ENCODE measurements around the gene C1QTNF12. TPM values are rescaled to one million over a fixed set of nuclear protein-coding genes. Genes with fewer than 3 reads are reported as not detected.
"Not testable (repeated sequence)": the region's sequence is repeated elsewhere in the genome, so short reads cannot be mapped to it uniquely, and the experiment has no call there.

The C1QTNF12 gene
- total RNA-seq, 2 experiments from 2014 or later = 1.8 to 2.2 TPM

DNA sequence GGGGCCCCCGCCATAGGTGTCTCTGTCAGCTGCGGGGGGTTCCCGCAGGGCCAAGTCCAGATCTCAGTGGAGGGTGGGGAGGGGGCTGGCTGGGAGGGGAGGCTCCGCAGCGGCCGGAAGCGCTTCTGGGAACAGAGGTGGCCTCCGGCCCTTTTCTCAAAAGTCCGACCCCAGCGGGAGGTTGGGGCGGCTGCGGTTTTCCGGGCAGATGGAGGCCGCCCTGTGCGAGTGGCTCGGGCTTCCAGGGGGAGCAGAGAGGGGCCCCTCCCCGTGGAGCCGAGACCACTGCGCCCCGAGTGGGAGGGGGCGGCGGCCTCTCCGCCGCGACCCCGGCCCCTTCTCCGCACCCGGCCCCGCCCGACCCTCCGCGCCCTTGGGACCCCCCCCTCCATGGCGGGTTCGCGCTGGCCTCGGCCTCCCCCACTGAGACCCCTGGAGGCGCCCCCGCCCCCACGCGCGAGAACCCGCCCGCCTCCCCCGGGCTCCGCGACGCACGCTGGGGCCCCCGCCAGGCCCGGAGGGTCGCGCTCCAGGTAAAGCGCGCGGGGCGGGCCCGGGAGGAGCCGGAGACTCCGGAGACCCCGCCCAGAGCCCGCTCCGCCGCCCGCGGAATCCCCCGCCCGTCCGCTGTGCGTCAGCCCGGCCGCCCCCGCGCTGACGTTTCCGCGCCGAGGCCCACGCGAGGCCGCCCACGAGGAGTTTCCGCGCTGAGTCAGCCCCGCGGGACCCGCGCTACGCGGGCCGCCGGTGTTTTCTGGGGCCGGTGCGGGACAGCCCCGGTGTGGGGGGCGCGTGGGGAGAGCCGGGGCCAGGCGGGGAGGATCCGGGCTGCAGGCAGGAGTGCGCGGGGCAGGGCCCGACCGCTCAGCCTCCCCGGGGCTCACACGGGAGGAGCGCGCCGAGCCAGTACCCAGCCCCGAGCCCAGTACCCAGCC is 45.4 kb downstream of the C1QTNF12 start:
- H3K4me3 Mint-ChIP-seq = peak overlapping the region; percentile 28
- POLR2A ChIA-PET = no interaction called here
- DNase-seq = peak; percentile 77

DNA sequence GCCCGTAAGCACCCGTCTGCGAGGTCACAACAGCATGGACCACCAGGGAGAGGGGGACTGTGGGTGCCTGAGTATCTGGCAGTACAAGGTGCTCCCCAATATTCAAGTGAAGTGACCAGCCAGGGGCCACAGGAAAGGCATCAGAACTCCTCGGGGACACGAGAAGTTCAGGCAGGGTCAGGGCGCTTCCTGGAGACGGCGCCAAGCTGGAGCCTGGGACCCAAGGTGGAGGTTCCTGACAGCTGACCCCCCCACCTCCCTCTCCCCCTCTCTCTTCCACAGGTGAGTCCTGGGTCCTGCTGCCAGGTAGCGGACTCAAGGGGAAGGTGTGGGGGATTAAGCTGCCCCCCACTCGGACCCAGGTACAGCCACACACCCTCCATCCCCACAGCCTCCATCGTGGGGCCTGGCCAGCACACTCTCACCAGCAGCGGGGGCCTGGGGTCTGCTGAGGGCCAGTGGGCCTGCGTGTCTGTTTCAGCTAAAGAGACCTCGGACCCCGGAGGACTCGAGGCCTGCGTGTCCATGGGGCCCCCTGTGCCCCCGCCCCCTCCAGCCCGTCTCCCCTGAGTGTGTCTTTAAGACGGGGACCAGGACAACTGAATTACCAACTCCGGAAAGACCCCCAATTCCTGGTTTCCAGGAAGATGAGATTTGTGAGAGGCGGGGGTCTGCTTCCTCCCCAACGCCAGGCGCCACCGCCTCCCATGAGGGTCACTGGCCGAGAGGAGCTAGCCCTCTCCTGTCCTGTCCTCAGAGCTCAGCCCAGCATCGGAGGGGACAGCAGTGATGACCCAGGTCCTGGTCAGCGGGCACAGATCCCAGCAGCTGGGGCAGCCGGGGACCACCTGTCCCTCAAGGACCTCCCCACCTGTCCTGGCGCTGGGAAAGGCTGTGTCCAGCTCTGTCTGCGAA is 46.3 kb downstream of the C1QTNF12 start:
- H3K27me3 Mint-ChIP-seq (ENCODE audit: low read depth) = no peaks in the 10 kb centered on the region
- CTCF ChIA-PET = interaction anchor here (1.1 kb wide), 1 partner anchor 78 kb away, joined by 6 read pairs; no protein-coding TSS in a partner anchor
- no peaks in the 10 kb centered on the region for H3K9me3 Mint-ChIP-seq (ENCODE audit: insufficient read depth)
- DNase-seq (no peak), ATAC-seq (no peak)
- H3K36me3 Mint-ChIP-seq (ENCODE audit: low read depth) = peaks cover under 1% of the 10 kb centered on the region
- H3K4me1 Mint-ChIP-seq (ENCODE audit: low read depth) = peaks cover 15% of the 10 kb centered on the region
- H3K4me3 Mint-ChIP-seq = peak overlapping the region; percentile 34
- H3K27ac Mint-ChIP-seq = peak overlapping the region; percentile 80
- POLR2A ChIA-PET = no interaction called here

More for the DNA sequence above, 45.4 kb downstream of the C1QTNF12 start:
- H3K9me3 Mint-ChIP-seq (ENCODE audit: insufficient read depth) = no peaks in the 10 kb centered on the region
- no peaks in the 10 kb centered on the region for H3K27me3 Mint-ChIP-seq (ENCODE audit: low read depth)
- CTCF ChIA-PET = interaction anchor here (1.1 kb wide), 1 partner anchor 79 kb away, joined by 6 read pairs; no protein-coding TSS in a partner anchor
- no peaks in the 10 kb centered on the region for H3K36me3 Mint-ChIP-seq (ENCODE audit: low read depth)
- peak overlapping the region; percentile 80 for H3K27ac Mint-ChIP-seq
- ATAC-seq = peak; percentile 76
- peaks cover 18% of the 10 kb centered on the region for H3K4me1 Mint-ChIP-seq (ENCODE audit: low read depth)

DNA sequence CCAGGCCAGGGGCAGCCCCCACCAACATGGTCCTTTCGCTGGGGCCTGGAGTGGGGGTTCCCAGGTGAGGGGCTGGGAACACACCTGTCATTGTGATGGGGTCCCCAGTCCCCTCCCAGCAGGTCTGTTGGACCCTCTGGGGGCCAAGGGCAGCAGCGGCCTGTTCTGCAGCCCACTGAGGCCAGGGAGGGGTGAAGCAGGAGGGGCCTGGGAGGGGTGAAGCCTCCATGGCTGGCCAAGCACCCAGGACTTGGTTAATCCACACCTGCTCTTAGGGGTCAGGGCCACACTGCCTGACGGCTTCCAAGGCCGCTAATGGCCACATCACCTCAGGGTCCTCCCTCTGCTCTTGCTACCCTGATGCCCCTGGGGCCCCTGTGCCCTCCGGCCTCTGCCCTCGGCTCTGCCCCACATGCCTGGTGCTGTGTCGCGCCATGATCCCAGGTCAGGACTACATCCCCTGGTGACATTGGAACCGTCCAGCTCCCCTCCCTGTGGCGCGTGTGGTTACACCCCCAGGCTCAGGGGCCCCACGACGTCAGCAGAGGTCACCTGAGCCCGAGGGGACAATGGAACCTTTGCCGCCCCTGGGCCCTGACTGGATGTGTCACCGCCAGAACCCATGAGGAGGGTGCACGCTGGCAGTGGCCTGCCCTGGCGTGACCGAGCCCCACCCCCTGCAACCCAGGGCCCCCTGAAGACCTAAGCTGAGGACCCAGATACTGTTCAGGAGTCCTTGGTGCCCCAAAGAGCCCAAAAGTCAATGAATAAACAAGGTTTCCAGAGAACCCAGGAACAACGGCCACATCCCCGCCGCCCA is 47.2 kb downstream of the C1QTNF12 start:
- ATAC-seq = no peak
- Mint-ChIP-seq H3K36me3 (ENCODE audit: low read depth) (peaks cover 2% of the 10 kb centered on the region), H3K27ac (peak overlapping the region; percentile 30), H3K9me3 (ENCODE audit: insufficient read depth) (no peaks in the 10 kb centered on the region), H3K4me3 (no peak overlapping the region), H3K4me1 (ENCODE audit: low read depth) (peaks cover 15% of the 10 kb centered on the region), H3K27me3 (ENCODE audit: low read depth) (no peaks in the 10 kb centered on the region)
- POLR2A ChIA-PET = no interaction called here
- CTCF ChIA-PET = no interaction called here
- no peak for DNase-seq

DNA sequence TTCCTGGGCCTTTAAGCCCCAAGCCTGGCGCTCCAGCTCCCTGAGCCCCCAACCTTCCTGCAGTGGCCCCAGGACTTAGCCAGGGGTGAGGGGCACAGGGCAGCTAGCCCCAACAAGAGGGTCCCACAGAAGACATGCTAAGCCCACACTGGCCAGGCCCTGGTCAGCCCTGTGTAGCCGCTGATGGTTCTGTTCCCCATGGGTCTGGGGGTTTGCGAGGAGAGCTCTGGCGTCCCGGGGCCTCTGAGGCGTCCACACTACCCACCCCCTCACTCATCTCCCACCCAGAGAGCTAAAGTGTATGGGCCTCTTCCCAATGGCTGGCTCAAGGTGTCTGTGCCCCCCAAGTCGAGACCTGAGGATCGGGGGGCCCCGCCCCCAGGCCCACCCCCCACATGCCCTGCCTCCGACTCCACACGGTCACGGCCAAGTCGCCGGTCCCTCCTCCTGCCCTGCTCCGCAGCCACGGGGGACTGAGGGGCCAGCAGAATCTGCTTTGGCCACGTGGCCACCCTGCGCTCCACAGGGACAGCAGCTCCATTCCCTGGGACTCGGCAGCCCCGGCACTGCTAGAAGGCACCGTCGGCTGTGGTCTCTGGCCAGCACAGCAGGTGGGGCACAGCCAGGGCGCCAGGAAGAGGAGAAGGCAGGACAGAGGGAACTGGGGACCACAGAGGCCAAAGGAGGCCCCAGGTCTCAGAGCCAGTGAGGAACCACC is 47.9 kb downstream of the C1QTNF12 start:
- H3K27ac Mint-ChIP-seq = no peak overlapping the region
- peaks cover 2% of the 10 kb centered on the region for H3K36me3 Mint-ChIP-seq (ENCODE audit: low read depth)
- H3K4me1 Mint-ChIP-seq (ENCODE audit: low read depth) = peaks cover 15% of the 10 kb centered on the region
- CTCF ChIA-PET = no interaction called here
- no peaks in the 10 kb centered on the region for H3K9me3 Mint-ChIP-seq (ENCODE audit: insufficient read depth)
- POLR2A ChIA-PET = no interaction called here
- peaks cover 2% of the 10 kb centered on the region for H3K27me3 Mint-ChIP-seq (ENCODE audit: low read depth)
- no peak overlapping the region for H3K4me3 Mint-ChIP-seq
- DNase-seq = no peak
- ATAC-seq = no peak

DNA sequence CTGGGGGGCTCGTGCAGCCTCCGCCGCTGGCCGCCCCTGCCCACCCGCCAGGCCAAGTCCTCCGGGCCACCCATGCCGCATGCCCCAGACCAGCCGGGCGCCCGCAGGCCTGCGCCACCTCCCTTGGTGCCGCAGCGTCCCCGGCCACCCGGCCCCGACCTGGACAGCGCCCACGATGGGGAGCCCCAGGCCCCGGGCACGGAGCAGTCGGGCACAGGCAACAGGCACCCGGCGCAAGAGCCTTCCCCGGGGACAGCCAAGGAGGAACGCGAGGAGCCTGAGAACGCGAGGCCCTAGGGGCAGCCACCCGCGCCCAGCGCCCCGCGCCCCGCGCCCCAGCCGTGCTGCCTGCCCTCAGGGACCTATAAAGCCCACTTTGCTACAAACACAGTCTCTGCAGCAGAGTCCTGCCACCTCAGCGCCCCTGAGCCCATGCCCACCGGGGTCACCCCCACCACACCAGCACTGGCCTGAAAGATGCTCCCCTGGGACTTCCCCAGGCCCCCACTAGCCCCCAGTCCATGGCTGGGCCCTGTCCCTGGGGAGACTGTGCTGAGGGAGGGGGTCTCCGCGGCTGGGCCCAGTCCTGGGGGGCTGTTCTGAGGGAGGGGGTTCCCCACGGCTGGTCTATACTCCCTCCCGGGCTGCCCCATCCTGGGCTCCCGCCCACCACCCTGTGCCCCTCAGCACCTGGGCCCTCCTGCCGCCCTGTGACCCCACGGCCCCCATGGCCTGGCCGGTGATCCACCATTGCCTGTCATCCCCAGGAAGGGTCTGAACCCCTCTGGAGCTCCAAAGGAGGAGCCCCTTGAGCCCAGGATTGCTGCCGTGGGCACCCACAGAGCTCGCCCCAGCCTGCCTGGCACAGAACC is 48.7 kb downstream of the C1QTNF12 start:
- ATAC-seq = no peak
- ChIA-PET CTCF (no interaction called here), POLR2A (no interaction called here)
- Mint-ChIP-seq H3K4me1 (ENCODE audit: low read depth) (peaks cover 15% of the 10 kb centered on the region), H3K27ac (no peak overlapping the region), H3K4me3 (no peak overlapping the region), H3K27me3 (ENCODE audit: low read depth) (peaks cover 2% of the 10 kb centered on the region), H3K9me3 (ENCODE audit: insufficient read depth) (no peaks in the 10 kb centered on the region), H3K36me3 (ENCODE audit: low read depth) (peaks cover 2% of the 10 kb centered on the region)
- DNase-seq = no peak

DNA sequence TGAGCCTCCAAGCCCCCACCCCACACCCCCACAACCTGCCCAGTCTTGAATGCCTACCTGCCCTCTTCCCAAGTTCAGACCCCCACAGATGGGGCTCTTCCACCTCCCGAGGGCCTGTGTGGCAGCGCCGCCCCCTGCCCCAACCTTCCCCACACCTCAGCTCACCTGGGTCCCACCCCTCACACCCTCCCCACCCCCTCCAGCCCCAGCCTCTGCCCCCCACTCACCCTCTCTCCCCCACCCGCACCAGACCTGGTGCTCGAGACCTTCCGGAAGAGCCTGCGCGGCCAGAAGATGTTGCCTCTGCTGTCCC is 49.4 kb downstream of the C1QTNF12 start:
- ChIA-PET CTCF (no interaction called here), POLR2A (no interaction called here)
- H3K9me3 Mint-ChIP-seq (ENCODE audit: insufficient read depth) = peaks cover 1% of the 10 kb centered on the region
- peaks cover 2% of the 10 kb centered on the region for H3K36me3 Mint-ChIP-seq (ENCODE audit: low read depth)
- H3K27me3 Mint-ChIP-seq (ENCODE audit: low read depth) = peaks cover 2% of the 10 kb centered on the region
- H3K4me1 Mint-ChIP-seq (ENCODE audit: low read depth) = peaks cover 15% of the 10 kb centered on the region
- DNase-seq (no peak), ATAC-seq (no peak)
- no peak overlapping the region for H3K4me3 Mint-ChIP-seq
- H3K27ac Mint-ChIP-seq = no peak overlapping the region

DNA sequence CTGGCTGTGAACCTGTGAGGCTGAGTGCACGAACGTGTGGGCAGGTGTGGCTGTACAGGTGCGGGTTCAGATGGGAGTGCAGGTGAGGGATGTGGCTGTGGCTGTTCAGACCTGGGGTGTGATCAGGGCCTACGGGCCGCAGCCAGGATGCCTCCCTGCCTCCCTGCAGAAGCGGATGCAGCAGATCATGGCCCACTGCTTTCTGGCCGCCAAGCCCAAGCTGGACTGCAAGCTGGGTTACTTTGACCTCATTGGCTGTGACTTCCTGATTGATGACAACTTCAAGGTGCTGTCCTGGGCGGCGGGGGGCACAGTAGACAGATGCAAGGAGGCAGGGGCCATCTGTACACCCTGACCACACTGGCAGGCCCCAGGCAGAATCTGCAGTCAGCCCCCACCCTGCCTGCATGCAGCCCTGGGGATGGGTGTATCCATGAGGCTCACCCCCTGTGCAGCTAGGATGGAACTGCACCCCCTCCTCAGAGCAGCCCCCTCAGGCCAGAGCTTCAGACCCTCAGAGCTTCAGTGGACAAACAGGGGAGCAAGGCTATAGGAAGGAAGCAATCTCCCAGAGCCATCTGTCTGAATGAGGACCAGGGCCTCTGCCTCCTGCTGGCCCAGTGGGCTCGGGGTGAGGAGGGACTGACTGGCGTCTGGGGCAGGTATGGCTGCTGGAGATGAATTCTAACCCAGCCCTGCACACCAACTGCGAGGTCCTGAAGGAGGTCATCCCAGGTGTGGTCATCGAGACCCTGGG is 49.9 kb downstream of the C1QTNF12 start:
- H3K9me3 Mint-ChIP-seq (ENCODE audit: insufficient read depth) = peaks cover 6% of the 10 kb centered on the region
- ATAC-seq (no peak), DNase-seq (no peak)
- H3K4me3 Mint-ChIP-seq = no peak overlapping the region
- ChIA-PET POLR2A (no interaction called here), CTCF (interaction anchor here (1.7 kb wide), 1 partner anchor 74 kb away, joined by 5 read pairs; no protein-coding TSS in a partner anchor)
- H3K36me3 Mint-ChIP-seq (ENCODE audit: low read depth) = peaks cover 7% of the 10 kb centered on the region
- H3K27ac Mint-ChIP-seq = no peak overlapping the region
- H3K4me1 Mint-ChIP-seq (ENCODE audit: low read depth) = peaks cover 15% of the 10 kb centered on the region
- H3K27me3 Mint-ChIP-seq (ENCODE audit: low read depth) = peaks cover 4% of the 10 kb centered on the region

DNA sequence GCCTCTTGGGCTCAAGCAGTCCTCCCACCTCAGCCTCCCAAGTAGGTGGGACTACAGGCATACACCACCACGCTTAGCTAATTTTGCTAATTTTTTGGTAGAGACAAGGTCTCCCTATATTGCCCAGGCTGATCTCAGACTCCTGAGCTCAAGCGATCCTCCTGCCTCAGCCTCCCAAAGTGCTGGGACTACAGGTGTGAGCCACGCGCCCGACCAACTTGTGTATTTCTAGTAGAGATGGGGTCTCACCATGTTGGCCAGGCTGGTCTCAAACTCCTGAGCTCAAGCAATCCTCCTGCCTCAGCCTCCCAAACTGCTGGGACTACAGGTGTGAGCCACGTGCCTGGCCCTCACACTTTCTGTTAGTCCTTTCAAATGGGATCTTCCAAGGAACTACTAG is 50.8 kb downstream of the C1QTNF12 start:
- peaks cover 13% of the 10 kb centered on the region for H3K4me1 Mint-ChIP-seq (ENCODE audit: low read depth)
- peaks cover 12% of the 10 kb centered on the region for H3K9me3 Mint-ChIP-seq (ENCODE audit: insufficient read depth)
- H3K27me3 Mint-ChIP-seq (ENCODE audit: low read depth); H3K4me3 Mint-ChIP-seq; H3K36me3 Mint-ChIP-seq (ENCODE audit: low read depth); H3K27ac Mint-ChIP-seq; ATAC-seq; DNase-seq; POLR2A ChIA-PET: not testable (repeated sequence)
- CTCF ChIA-PET = interaction anchor here (1.7 kb wide), 1 partner anchor 73 kb away, joined by 5 read pairs; no protein-coding TSS in a partner anchor

DNA sequence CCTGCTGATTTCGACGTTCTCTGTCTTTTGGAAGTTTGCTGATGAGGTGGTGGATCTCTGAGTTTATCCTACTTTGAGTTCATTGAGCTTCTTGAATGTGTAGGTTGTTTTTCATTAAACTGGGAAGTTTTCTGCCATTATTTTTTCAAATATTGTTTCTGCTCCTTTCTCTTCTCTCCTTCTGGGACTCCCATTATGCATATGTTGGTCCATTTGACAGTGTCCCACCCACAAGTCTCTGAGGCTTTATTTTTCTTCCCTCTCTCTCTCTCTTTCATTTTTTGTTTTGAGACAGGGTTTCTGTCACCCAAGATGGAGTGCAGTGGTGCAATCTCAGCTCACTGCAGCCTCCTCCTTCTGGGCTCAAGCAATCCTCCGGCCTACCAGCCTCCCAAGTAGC is 51.8 kb downstream of the C1QTNF12 start:
- Mint-ChIP-seq H3K9me3 (ENCODE audit: insufficient read depth) (peaks cover 12% of the 10 kb centered on the region), H3K27ac (no peak overlapping the region), H3K27me3 (ENCODE audit: low read depth) (peaks cover 4% of the 10 kb centered on the region), H3K36me3 (ENCODE audit: low read depth) (peaks cover 7% of the 10 kb centered on the region), H3K4me1 (ENCODE audit: low read depth) (peaks cover 3% of the 10 kb centered on the region), H3K4me3 (no peak overlapping the region)
- ChIA-PET POLR2A (no interaction called here), CTCF (interaction anchor here (1.2 kb wide), 1 partner anchor 21 kb away, joined by 3 read pairs; no protein-coding TSS in a partner anchor)
- DNase-seq = no peak
- no peak for ATAC-seq

All from activated CD8-positive, alpha-beta T cell treated with anti-CD3 and anti-CD28 coated beads, Interleukin-2, amount 10 ng/mL, durations not matched to agents 7 days and 5 days (primary cell).